Measurements from ENCODE around the gene CLEC4G. TPM values are rescaled to one million over a fixed set of nuclear protein-coding genes. Genes with fewer than 3 reads are reported as not detected.

CLEC4G gene
- total and polyA plus RNA-seq, 2 experiments from 2014 or later: not detected

DNA sequence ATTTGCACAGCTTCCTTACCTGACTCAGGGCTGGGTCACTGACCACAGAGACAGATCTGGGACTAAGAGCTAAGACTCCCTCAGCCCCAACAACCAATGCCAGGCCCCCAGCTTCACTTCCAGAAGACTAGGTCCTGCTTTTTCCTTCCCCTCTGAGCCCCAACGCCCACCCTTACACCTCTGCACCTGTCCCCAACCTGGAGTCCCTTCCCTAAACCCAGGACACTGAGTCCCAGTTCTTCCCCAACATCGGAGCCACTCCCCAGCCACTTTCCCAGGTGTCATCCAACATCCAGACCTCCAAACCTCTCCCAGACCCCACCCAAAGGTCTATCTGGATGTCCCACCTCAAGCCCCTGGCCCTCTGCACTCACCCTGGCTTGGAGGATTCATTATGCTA lies 32.9 kb downstream of the CLEC4G start:
- Histone ChIP-seq H3K9me2 (replicated peaks; ENCODE audit: insufficient read depth) (no peaks in the 10 kb centered on the region), H3K27me3 (peaks cover 6% of the 10 kb centered on the region), H3K27ac (no peak overlapping the region), H4K20me1 (ENCODE audit: insufficient read depth, poor library complexity, severe bottlenecking) (no peaks in the 10 kb centered on the region), H2AFZ (no peak overlapping the region), H3K4me2 (no peak overlapping the region), H3K4me1 (ENCODE audit: insufficient read depth) (no peaks in the 10 kb centered on the region), H3K79me2 (no peaks in the 10 kb centered on the region), H3K9me3 (ENCODE audit: low read depth) (no peaks in the 10 kb centered on the region), H3K36me3 (replicated peaks; ENCODE audit: insufficient read depth, low read depth) (no peaks in the 10 kb centered on the region), H3K4me3 (no peak overlapping the region)
- TF ChIP-seq EZH2phosphoT487 (IDR thresholded peaks at IDR 0.05; ENCODE audit: low read depth, severe bottlenecking, unreplicated experiment) (no peak), EZH2 (IDR thresholded peaks at IDR 0.05; ENCODE audit: borderline replicate concordance) (no peak)
- TF ChIP-seq, protein P1, sequence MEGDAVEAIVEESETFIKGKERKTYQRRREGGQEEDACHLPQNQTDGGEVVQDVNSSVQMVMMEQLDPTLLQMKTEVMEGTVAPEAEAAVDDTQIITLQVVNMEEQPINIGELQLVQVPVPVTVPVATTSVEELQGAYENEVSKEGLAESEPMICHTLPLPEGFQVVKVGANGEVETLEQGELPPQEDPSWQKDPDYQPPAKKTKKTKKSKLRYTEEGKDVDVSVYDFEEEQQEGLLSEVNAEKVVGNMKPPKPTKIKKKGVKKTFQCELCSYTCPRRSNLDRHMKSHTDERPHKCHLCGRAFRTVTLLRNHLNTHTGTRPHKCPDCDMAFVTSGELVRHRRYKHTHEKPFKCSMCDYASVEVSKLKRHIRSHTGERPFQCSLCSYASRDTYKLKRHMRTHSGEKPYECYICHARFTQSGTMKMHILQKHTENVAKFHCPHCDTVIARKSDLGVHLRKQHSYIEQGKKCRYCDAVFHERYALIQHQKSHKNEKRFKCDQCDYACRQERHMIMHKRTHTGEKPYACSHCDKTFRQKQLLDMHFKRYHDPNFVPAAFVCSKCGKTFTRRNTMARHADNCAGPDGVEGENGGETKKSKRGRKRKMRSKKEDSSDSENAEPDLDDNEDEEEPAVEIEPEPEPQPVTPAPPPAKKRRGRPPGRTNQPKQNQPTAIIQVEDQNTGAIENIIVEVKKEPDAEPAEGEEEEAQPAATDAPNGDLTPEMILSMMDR (IDR thresholded peaks at IDR 0.05; ENCODE audit: poor library complexity): no peak
- no peak for DNase-seq (ENCODE audit: low spot score)
- WGBS (ENCODE audit: low lambda C conversion rate, missing lambda C conversion rate): 73% methylated on average over 2 of the region's 2 CpGs

DNA sequence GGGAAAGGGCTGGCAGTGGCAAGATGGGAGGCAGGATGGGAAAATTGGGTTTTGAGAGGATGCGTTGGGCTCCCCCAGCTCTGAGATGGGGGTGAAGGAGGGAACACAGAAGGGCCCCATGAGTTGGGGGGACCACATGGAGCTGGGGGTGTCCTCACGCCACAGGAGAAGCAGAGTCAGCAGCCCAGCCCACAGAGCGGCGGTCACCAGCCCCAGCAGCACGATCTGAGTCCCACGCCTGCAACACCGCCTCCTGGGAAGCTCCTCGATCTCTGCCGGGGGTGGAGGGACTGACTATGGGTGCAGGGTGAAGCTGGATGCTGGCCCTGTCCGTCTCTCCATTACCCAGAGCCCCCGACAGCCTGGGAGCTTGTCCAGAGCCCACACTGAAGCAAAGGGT lies 33.3 kb downstream of the CLEC4G start:
- Histone ChIP-seq H3K27ac (no peak overlapping the region), H4K20me1 (ENCODE audit: insufficient read depth, poor library complexity, severe bottlenecking) (no peaks in the 10 kb centered on the region), H3K79me2 (no peaks in the 10 kb centered on the region), H3K27me3 (peaks cover 6% of the 10 kb centered on the region), H3K4me2 (no peak overlapping the region), H2AFZ (no peak overlapping the region), H3K4me3 (no peak overlapping the region), H3K36me3 (replicated peaks; ENCODE audit: insufficient read depth, low read depth) (no peaks in the 10 kb centered on the region), H3K9me3 (ENCODE audit: low read depth) (no peaks in the 10 kb centered on the region), H3K9me2 (replicated peaks; ENCODE audit: insufficient read depth) (no peaks in the 10 kb centered on the region), H3K4me1 (ENCODE audit: insufficient read depth) (no peaks in the 10 kb centered on the region)
- TF ChIP-seq EZH2phosphoT487 (IDR thresholded peaks at IDR 0.05; ENCODE audit: low read depth, severe bottlenecking, unreplicated experiment): no peak
- TF ChIP-seq, protein P1 (IDR thresholded peaks at IDR 0.05; ENCODE audit: poor library complexity): no peak
- TF ChIP-seq EZH2 (IDR thresholded peaks at IDR 0.05; ENCODE audit: borderline replicate concordance): no peak
- WGBS (ENCODE audit: low lambda C conversion rate, missing lambda C conversion rate): 64% methylated on average over 6 of the region's 11 CpGs
- DNase-seq (ENCODE audit: low spot score): no peak

DNA sequence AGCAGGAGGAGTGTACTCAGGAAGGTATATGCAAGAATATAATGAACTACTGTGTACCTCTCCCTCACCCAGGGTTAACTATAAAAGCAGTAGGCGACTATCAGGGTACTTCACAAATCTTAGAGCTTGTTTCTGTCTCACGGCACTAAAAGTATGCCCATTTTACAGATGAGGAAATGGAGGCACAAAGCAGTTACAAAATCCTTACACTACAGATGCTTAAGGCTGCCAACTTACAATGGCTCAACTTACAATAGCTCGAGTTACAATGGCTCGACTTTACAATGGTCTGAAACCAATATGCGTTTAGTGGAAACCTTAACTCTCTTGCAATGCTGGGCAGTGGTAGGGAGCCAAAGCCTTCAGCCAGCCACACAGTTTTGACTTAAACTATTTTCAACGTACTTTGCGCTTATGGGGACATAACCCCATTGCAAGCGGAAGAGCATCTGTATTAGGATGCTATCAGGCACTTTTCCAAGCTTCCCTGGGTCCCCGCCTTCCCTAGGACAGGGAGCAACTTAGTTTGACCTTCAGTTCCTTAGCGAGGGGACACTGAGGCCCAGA lies 34.1 kb downstream of the CLEC4G start:
- Histone ChIP-seq H3K79me2 (no peaks in the 10 kb centered on the region), H2AFZ (no peak overlapping the region), H3K4me3 (no peak overlapping the region), H3K27ac (no peak overlapping the region), H3K4me2 (no peak overlapping the region), H4K20me1 (ENCODE audit: insufficient read depth, poor library complexity, severe bottlenecking) (no peaks in the 10 kb centered on the region), H3K9me3 (ENCODE audit: low read depth) (no peaks in the 10 kb centered on the region), H3K27me3 (peaks cover 6% of the 10 kb centered on the region), H3K4me1 (ENCODE audit: insufficient read depth) (no peaks in the 10 kb centered on the region), H3K36me3 (replicated peaks; ENCODE audit: insufficient read depth, low read depth) (no peaks in the 10 kb centered on the region), H3K9me2 (replicated peaks; ENCODE audit: insufficient read depth) (no peaks in the 10 kb centered on the region)
- DNase-seq (ENCODE audit: low spot score): no peak
- WGBS (ENCODE audit: low lambda C conversion rate, missing lambda C conversion rate): 87% methylated on average over 10 of the region's 10 CpGs
- no peak for TF ChIP-seq EZH2 (IDR thresholded peaks at IDR 0.05; ENCODE audit: borderline replicate concordance)
- TF ChIP-seq, protein P1 (IDR thresholded peaks at IDR 0.05; ENCODE audit: poor library complexity): no peak
- no peak for TF ChIP-seq EZH2phosphoT487 (IDR thresholded peaks at IDR 0.05; ENCODE audit: low read depth, severe bottlenecking, unreplicated experiment)

All from hepatocyte (in vitro differentiated cells).